SU-DHL-6 (cell line): ENCODE results near the gene SLC4A2.

Experiments
- H2AFZ ChIP-seq: fragments of 200-600 bp; sonication (generic); 2 replicates; pipeline ENCODE4 v1.6.1; 2014; ENCODE audit warnings: low read depth, mild to moderate bottlenecking, moderate library complexity, mixed read lengths, antibody characterized with exemption, low read length; ENCODE audit not compliant: severe bottlenecking
- H3F3A ChIP-seq: fragments of 200-600 bp; shearing (Covaris generic); 2 replicates; pipeline ENCODE4 v1.6.0; 2016; ENCODE audit warnings: antibody characterized with exemption, mild to moderate bottlenecking; ENCODE audit not compliant: insufficient read depth
- H3K27ac ChIP-seq: fragments of 200-600 bp; sonication (generic); 2 replicates; pipeline ENCODE4 v1.5.1; 2016; ENCODE audit warnings: low read depth, mild to moderate bottlenecking, low read length, moderate library complexity, mixed read lengths
- H3K27me3 ChIP-seq: fragments of 200-600 bp; sonication (generic), shearing (Covaris generic); 2 replicates; pipeline ENCODE4 v1.6.0; 2014; ENCODE audit warnings: mild to moderate bottlenecking, low read length
- H3K36me3 ChIP-seq: fragments of 200-600 bp; sonication (generic); 2 replicates; pipeline ENCODE4 v1.6.1; 2014; ENCODE audit warnings: mild to moderate bottlenecking, low read length, mixed read lengths
- H3K4me2 ChIP-seq: fragments of 300-600, 200-600 bp; shearing (Covaris generic), sonication (generic); 2 replicates; pipeline ENCODE4 v1.6.0; 2014; ENCODE audit warnings: low read length, low read depth, mild to moderate bottlenecking; ENCODE audit not compliant: poor library complexity, severe bottlenecking
- H3K4me3 ChIP-seq: fragments of 200-600 bp; sonication (generic); 2 replicates; pipeline ENCODE4 v1.5.1; 2014; ENCODE audit warnings: antibody characterized with exemption, low read length, mild to moderate bottlenecking, mixed read lengths; ENCODE audit not compliant: insufficient read depth, poor library complexity, severe bottlenecking
- H3K79me2 ChIP-seq: fragments of 200-600 bp; sonication (generic); 2 replicates; pipeline ENCODE4 v1.6.1; 2014; ENCODE audit warnings: mild to moderate bottlenecking, low read length, moderate library complexity; ENCODE audit not compliant: insufficient read depth
- H3K9ac ChIP-seq: fragments of 200-600 bp; sonication (generic); 2 replicates; pipeline ENCODE4 v1.7.0; 2014; ENCODE audit warnings: mild to moderate bottlenecking, low read length
- H3K9me2 ChIP-seq: fragments of 200-600 bp; sonication (generic); replicated peaks from 2 replicates; pipeline ENCODE4 v1.6.1; 2014; ENCODE audit warnings: low read length; ENCODE audit not compliant: insufficient read depth
- H3K9me3 ChIP-seq: fragments of 200-600 bp; sonication (generic); 2 replicates; pipeline ENCODE4 v1.6.1; 2014; ENCODE audit warnings: low read length, mixed read lengths; ENCODE audit not compliant: insufficient read depth
- H4K20me1 ChIP-seq: fragments of 200-600 bp; sonication (generic); 2 replicates; pipeline ENCODE4 v1.6.1; 2014; ENCODE audit warnings: low read depth, mild to moderate bottlenecking, antibody characterized with exemption, low read length, moderate library complexity, mixed read lengths
- EZH2phosphoT487 ChIP-seq: fragments of 200-600 bp; sonication (generic), shearing (Covaris generic); conservative IDR thresholded peaks from 2 replicates; pipeline ENCODE4 v1.6.1; 2018; ENCODE audit warnings: mild to moderate bottlenecking, antibody characterized with exemption, low read length, moderate library complexity, mixed read lengths
- TF ChIP-seq, protein P1 (sequence below): fragments of 200-600 bp; sonication (generic); IDR thresholded peaks from one replicate; pipeline ENCODE4 v1.5.1; 2017; ENCODE audit warnings: antibody characterized with exemption, mild to moderate bottlenecking, low read length, moderate library complexity; ENCODE audit not compliant: insufficient read depth, poor library complexity, severe bottlenecking

Gene SLC4A2

GRCh38 chr7:151028948-151029501 lies 30.4 kb upstream of the SLC4A2 start:
- H3K9me3 ChIP-seq = no peaks in the 10 kb centered on the region
- no peaks in the 10 kb centered on the region for H3K36me3 ChIP-seq
- H3K27ac ChIP-seq = no peak overlapping the region
- H3F3A ChIP-seq = no peaks in the 10 kb centered on the region
- H3K4me2 ChIP-seq = peak overlapping the region; percentile 78
- no peaks in the 10 kb centered on the region for H3K9me2 ChIP-seq
- peaks cover 12% of the 10 kb centered on the region; the same call in 1 of the 2 replicates for H3K79me2 ChIP-seq
- peak overlapping the region; percentile 64 for H2AFZ ChIP-seq
- no peaks in the 10 kb centered on the region for H3K27me3 ChIP-seq
- H4K20me1 ChIP-seq = no peaks in the 10 kb centered on the region
- peak overlapping the region; percentile 65 for H3K9ac ChIP-seq
- peak overlapping the region; percentile 76 for H3K4me3 ChIP-seq
- no peak for TF ChIP-seq EZH2phosphoT487
- TF ChIP-seq, protein P1, sequence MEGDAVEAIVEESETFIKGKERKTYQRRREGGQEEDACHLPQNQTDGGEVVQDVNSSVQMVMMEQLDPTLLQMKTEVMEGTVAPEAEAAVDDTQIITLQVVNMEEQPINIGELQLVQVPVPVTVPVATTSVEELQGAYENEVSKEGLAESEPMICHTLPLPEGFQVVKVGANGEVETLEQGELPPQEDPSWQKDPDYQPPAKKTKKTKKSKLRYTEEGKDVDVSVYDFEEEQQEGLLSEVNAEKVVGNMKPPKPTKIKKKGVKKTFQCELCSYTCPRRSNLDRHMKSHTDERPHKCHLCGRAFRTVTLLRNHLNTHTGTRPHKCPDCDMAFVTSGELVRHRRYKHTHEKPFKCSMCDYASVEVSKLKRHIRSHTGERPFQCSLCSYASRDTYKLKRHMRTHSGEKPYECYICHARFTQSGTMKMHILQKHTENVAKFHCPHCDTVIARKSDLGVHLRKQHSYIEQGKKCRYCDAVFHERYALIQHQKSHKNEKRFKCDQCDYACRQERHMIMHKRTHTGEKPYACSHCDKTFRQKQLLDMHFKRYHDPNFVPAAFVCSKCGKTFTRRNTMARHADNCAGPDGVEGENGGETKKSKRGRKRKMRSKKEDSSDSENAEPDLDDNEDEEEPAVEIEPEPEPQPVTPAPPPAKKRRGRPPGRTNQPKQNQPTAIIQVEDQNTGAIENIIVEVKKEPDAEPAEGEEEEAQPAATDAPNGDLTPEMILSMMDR = no peak

- Histone ChIP-seq H4K20me1 (no peaks in the 10 kb centered on the region), H3K36me3 (no peaks in the 10 kb centered on the region), H3K79me2 (peaks cover 12% of the 10 kb centered on the region; the same call in 1 of the 2 replicates), H3K9me2 (no peaks in the 10 kb centered on the region), H3K9me3 (no peaks in the 10 kb centered on the region), H3K27me3 (no peaks in the 10 kb centered on the region), H3K4me3 (no peak overlapping the region), H3K4me2 (no peak overlapping the region), H3F3A (no peaks in the 10 kb centered on the region), H2AFZ (no peak overlapping the region), H3K9ac (no peak overlapping the region), H3K27ac (no peak overlapping the region)
- no peak for TF ChIP-seq EZH2phosphoT487
- TF ChIP-seq, protein P1 = no peak
These were observed 28.4 kb upstream of the SLC4A2 start for GRCh38 chr7:151031011-151031410.

GRCh38 chr7:151032936-151033863 lies 26.2 kb upstream of the SLC4A2 start:
- Histone ChIP-seq H3K79me2 (peaks cover 12% of the 10 kb centered on the region; the same call in 1 of the 2 replicates), H3K4me2 (no peak overlapping the region), H3K36me3 (no peaks in the 10 kb centered on the region), H3K9me2 (no peaks in the 10 kb centered on the region), H3K4me3 (no peak overlapping the region), H3K9me3 (no peaks in the 10 kb centered on the region), H2AFZ (no peak overlapping the region), H3F3A (no peaks in the 10 kb centered on the region), H3K9ac (no peak overlapping the region), H3K27me3 (no peaks in the 10 kb centered on the region), H3K27ac (no peak overlapping the region), H4K20me1 (no peaks in the 10 kb centered on the region)
- TF ChIP-seq, protein P1 = no peak
- no peak for TF ChIP-seq EZH2phosphoT487
